Caco-2 (cell line): ENCODE results near the gene CACNA1C. TPM values are rescaled to one million over a fixed set of nuclear protein-coding genes. Genes with fewer than 3 reads are reported as not detected.

Source experiments
- BruUV-seq: library from RNA; stranded (reverse); fragments of 400-500 nt; replicated peaks from 2 replicates; lab custom pipeline; 2021; lab: Mats Ljungman, UMichigan
- CTCF ChIA-PET: fragments of 300-600 bp; sonication (Branson Sonifier 250); formaldehyde crosslinking; loops from one replicate; lab custom pipeline; 2022; ENCODE audit warnings: antibody characterized with exemption; lab: Charles Lee
- POLR2A ChIA-PET: fragments of 300-600 bp; sonication (Branson Sonifier 250); formaldehyde crosslinking; loops from one replicate; lab custom pipeline; 2022; ENCODE audit warnings: antibody characterized with exemption; lab: Charles Lee
- DNase-seq, 2 experiments: peaks; one replicate each; pipeline versions ENCODE4 v3.0.0 to v3.0.0-alpha.2; 2020 to 2022
- H3K27me3 ChIP-seq: replicated peaks from 2 replicates; pipeline ENCODE4 v1.6.0; 2011; ENCODE audit warnings: low read length; ENCODE audit not compliant: control insufficient read depth, insufficient read depth
- H3K36me3 ChIP-seq: 2 replicates; pipeline ENCODE4 v1.5.1; 2011; ENCODE audit warnings: low read length; ENCODE audit not compliant: control insufficient read depth, insufficient read depth
- H3K4me1 ChIP-seq: fragments of 250-450 bp; sonication (Bioruptor Pico); 2 replicates; pipeline ENCODE4 v1.5.1; 2020; ENCODE audit warnings: mild to moderate bottlenecking
- H3K4me3 ChIP-seq: 2 replicates; pipeline ENCODE4 v1.5.1; 2011; ENCODE audit warnings: low read depth, mild to moderate bottlenecking, control low read depth, low read length
- H3K9me3 ChIP-seq: fragments of 250-450 bp; sonication (Bioruptor Pico); 2 replicates; pipeline ENCODE4 v1.5.1; 2020; ENCODE audit warnings: mild to moderate bottlenecking, moderate library complexity
- H3K27ac Mint-ChIP-seq: one replicate; pipeline ENCODE4 v1.8.0; 2022; ENCODE audit warnings: mixed read lengths; ENCODE audit not compliant: unreplicated experiment
- H3K27me3 Mint-ChIP-seq: one replicate; pipeline ENCODE4 v1.8.0; 2022; ENCODE audit warnings: mixed read lengths; ENCODE audit not compliant: insufficient read depth, unreplicated experiment
- H3K36me3 Mint-ChIP-seq: one replicate; pipeline ENCODE4 v1.8.0; 2022; ENCODE audit warnings: mild to moderate bottlenecking, mixed read lengths; ENCODE audit not compliant: insufficient read depth, unreplicated experiment
- H3K4me1 Mint-ChIP-seq: one replicate; pipeline ENCODE4 v1.8.0; 2022; ENCODE audit warnings: low read depth, mixed read lengths; ENCODE audit not compliant: unreplicated experiment
- H3K4me3 Mint-ChIP-seq: one replicate; pipeline ENCODE4 v1.8.0; 2022; ENCODE audit warnings: mild to moderate bottlenecking, moderate library complexity, mixed read lengths; ENCODE audit not compliant: unreplicated experiment
- H3K9me3 Mint-ChIP-seq: one replicate; pipeline ENCODE4 v1.8.0; 2022; ENCODE audit warnings: mixed read lengths; ENCODE audit not compliant: unreplicated experiment
- intact Hi-C: fragments of 100-400 bp; cut with micrococcal nuclease; formaldehyde crosslinking; loops from one replicate; pipeline ENCODE4 v1.10.0; 2022; ENCODE audit not compliant: unreplicated experiment
- total RNA-seq: library from RNA; stranded (reverse); gene quantifications from 2 replicates; pipeline ENCODE4 v1.2.3, GENCODE V29; 2022
- TF ChIP-seq, protein P1 (sequence below), 2 experiments: fragments of 200-600 bp in 1 of 2; IDR thresholded peaks; 1 replicate in 1 of 2; 2 replicates in 1 of 2; pipeline versions ENCODE4 v1.5.1 to v1.8.0; 2011 to 2022; ENCODE audit warnings: antibody characterized with exemption in 1 of 2, control low read depth in 1 of 2, inconsistent platforms in 1 of 2, low read depth in 1 of 2, low read length in 1 of 2, mild to moderate bottlenecking in 1 of 2, moderate library complexity in 1 of 2; ENCODE audit not compliant: insufficient read depth in 1 of 2, severe bottlenecking in 1 of 2, unreplicated experiment in 1 of 2

The CACNA1C gene
- total RNA-seq, 1 experiment from 2014 or later: not detected

- Mint-ChIP-seq H3K4me3 (no peak overlapping the region), H3K27me3 (peaks cover 25% of the 10 kb centered on the region), H3K27ac (no peak overlapping the region), H3K4me1 (no peaks in the 10 kb centered on the region), H3K36me3 (no peaks in the 10 kb centered on the region), H3K9me3 (no peaks in the 10 kb centered on the region)
- BruUV-seq: no TSS peak
- intact Hi-C loops: no loop called here
- CTCF ChIA-PET: interaction anchor here (0.6 to 1.0 kb wide), 2 partner anchors 10 to 105 kb away, joined by 3 to 4 read pairs; no protein-coding TSS in a partner anchor
- H3K4me3 ChIP-seq: no peak overlapping the region
- POLR2A ChIA-PET: no interaction called here
- TF ChIP-seq, protein P1, sequence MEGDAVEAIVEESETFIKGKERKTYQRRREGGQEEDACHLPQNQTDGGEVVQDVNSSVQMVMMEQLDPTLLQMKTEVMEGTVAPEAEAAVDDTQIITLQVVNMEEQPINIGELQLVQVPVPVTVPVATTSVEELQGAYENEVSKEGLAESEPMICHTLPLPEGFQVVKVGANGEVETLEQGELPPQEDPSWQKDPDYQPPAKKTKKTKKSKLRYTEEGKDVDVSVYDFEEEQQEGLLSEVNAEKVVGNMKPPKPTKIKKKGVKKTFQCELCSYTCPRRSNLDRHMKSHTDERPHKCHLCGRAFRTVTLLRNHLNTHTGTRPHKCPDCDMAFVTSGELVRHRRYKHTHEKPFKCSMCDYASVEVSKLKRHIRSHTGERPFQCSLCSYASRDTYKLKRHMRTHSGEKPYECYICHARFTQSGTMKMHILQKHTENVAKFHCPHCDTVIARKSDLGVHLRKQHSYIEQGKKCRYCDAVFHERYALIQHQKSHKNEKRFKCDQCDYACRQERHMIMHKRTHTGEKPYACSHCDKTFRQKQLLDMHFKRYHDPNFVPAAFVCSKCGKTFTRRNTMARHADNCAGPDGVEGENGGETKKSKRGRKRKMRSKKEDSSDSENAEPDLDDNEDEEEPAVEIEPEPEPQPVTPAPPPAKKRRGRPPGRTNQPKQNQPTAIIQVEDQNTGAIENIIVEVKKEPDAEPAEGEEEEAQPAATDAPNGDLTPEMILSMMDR (IDR thresholded peaks at IDR 0.05; ENCODE audit: insufficient read depth in 1 of 2, low read depth in 1 of 2, low read length in 1 of 2, severe bottlenecking in 1 of 2, unreplicated experiment in 1 of 2): no peak
- no peak for DNase-seq
- no peaks in the 10 kb centered on the region for H3K9me3 ChIP-seq
- no peaks in the 10 kb centered on the region for H3K36me3 ChIP-seq
- H3K4me1 ChIP-seq: no peaks in the 10 kb centered on the region
- H3K27me3 ChIP-seq: peaks cover 5% of the 10 kb centered on the region
Measured at GRCh38 chr12:2580821-2581220, 528.0 kb downstream of the CACNA1C start.

DNA sequence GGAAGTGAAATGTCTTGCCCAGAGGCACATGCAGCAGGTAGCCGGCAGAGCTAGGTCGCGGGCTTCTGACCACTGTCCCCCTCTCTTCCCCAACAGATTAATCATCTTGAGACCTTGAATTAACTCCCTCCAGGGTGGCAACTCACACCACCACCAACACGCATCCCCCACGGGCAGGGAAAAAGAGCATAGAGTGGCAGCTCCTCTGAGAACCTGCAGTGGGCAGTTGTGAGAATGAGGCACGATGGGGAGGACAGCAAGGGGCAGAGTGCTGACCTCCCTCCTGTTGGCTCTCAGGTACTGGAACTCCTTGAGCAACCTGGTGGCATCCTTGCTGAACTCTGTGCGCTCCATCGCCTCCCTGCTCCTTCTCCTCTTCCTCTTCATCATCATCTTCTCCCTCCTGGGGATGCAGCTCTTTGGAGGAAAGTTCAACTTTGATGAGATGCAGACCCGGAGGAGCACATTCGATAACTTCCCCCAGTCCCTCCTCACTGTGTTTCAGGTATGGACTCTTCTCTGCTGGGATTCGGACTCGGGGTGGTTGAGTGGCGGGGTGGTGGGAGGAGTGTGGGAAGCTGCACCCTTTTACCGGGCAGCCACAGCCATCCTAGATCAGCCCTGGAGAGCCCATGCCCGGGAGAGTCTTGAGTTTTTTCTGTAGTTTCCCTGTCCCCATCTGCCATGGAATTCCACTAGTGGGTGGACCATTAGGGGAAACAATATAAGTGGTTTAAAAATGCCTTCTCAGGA, 528.7 kb downstream of the CACNA1C start:
- H3K27ac Mint-ChIP-seq: no peak overlapping the region
- no peaks in the 10 kb centered on the region for H3K4me1 ChIP-seq
- CTCF ChIA-PET: interaction anchor here (0.6 to 1.0 kb wide), 2 partner anchors 10 to 106 kb away, joined by 3 to 4 read pairs; no protein-coding TSS in a partner anchor
- POLR2A ChIA-PET: no interaction called here
- H3K4me3 ChIP-seq: no peak overlapping the region
- no peak for DNase-seq
- H3K27me3 ChIP-seq: peaks cover 5% of the 10 kb centered on the region
- peaks cover 26% of the 10 kb centered on the region for H3K27me3 Mint-ChIP-seq
- TF ChIP-seq, protein P1 (IDR thresholded peaks at IDR 0.05; ENCODE audit: insufficient read depth in 1 of 2, low read depth in 1 of 2, low read length in 1 of 2, severe bottlenecking in 1 of 2, unreplicated experiment in 1 of 2): no peak
- no peaks in the 10 kb centered on the region for H3K9me3 Mint-ChIP-seq
- H3K4me3 Mint-ChIP-seq: no peak overlapping the region
- no peaks in the 10 kb centered on the region for H3K36me3 Mint-ChIP-seq
- no peaks in the 10 kb centered on the region for H3K4me1 Mint-ChIP-seq
- intact Hi-C loops: no loop called here
- BruUV-seq: no TSS peak
- no peaks in the 10 kb centered on the region for H3K9me3 ChIP-seq
- no peaks in the 10 kb centered on the region for H3K36me3 ChIP-seq

- Histone ChIP-seq H3K4me3 (no peak overlapping the region), H3K27me3 (peaks cover 5% of the 10 kb centered on the region), H3K9me3 (no peaks in the 10 kb centered on the region), H3K36me3 (no peaks in the 10 kb centered on the region), H3K4me1 (no peaks in the 10 kb centered on the region)
- Mint-ChIP-seq H3K4me1 (no peaks in the 10 kb centered on the region), H3K4me3 (no peak overlapping the region), H3K36me3 (no peaks in the 10 kb centered on the region), H3K9me3 (no peaks in the 10 kb centered on the region), H3K27ac (no peak overlapping the region), H3K27me3 (peaks cover 31% of the 10 kb centered on the region)
- ChIA-PET CTCF (interaction anchor here (0.5 kb wide), 1 partner anchor 535 kb away, joined by 3 read pairs; no protein-coding TSS in a partner anchor), POLR2A (no interaction called here)
- BruUV-seq: no TSS peak
- TF ChIP-seq, protein P1 (IDR thresholded peaks at IDR 0.05; ENCODE audit: insufficient read depth in 1 of 2, low read depth in 1 of 2, low read length in 1 of 2, severe bottlenecking in 1 of 2, unreplicated experiment in 1 of 2): no peak
- no peak for DNase-seq
- intact Hi-C loops: no loop called here
Measured at GRCh38 chr12:2582631-2583030, 529.8 kb downstream of the CACNA1C start.
